CD4-positive, CD25-positive, alpha-beta regulatory T cell (primary cell): ENCODE data around the gene MRPS15. TPM values are rescaled to one million over a fixed set of nuclear protein-coding genes. Genes with fewer than 3 reads are reported as not detected.

ENCODE experiments used
- ATAC-seq, 2 donors: fragments of 150-1000 bp; cut with Tn5 transposase; one replicate each; pipeline ENCODE4 v1.10.0; 2021; ENCODE audit warnings: low read depth in 2 of 2, moderate number of reproducible peaks in 2 of 2, moderate library complexity in 1 of 2
- DNase-seq, 3 donors: peaks; one replicate each; pipeline versions ENCODE4 v3.0.0 to v3.0.0-alpha.2; 2012 to 2022; ENCODE audit warnings: mixed read lengths in 1 of 3
- H3K27ac ChIP-seq: one replicate; pipeline ENCODE4 v1.7.0; 2013; ENCODE audit warnings: mild to moderate bottlenecking, low read length; ENCODE audit not compliant: insufficient read depth, poor library complexity, severe bottlenecking
- H3K27me3 ChIP-seq: one replicate; pipeline ENCODE4 v1.7.0; 2013; ENCODE audit warnings: low read length; ENCODE audit not compliant: control insufficient read depth, insufficient read depth
- H3K36me3 ChIP-seq: one replicate; pipeline ENCODE4 v1.7.0; 2013; ENCODE audit warnings: mild to moderate bottlenecking, low read length, moderate library complexity; ENCODE audit not compliant: control insufficient read depth, insufficient read depth
- H3K4me1 ChIP-seq: 2 replicates; pipeline ENCODE4 v1.7.0; 2013; ENCODE audit warnings: mild to moderate bottlenecking, low read length; ENCODE audit not compliant: insufficient read depth, control insufficient read depth, poor library complexity, severe bottlenecking
- H3K4me3 ChIP-seq: one replicate; pipeline ENCODE4 v1.7.0; 2013; ENCODE audit warnings: low read depth, mild to moderate bottlenecking, low read length, moderate library complexity
- H3K9me3 ChIP-seq, 2 experiments: 1 replicate in 1 of 2; 2 replicates in 1 of 2; pipeline ENCODE4 v1.7.0; 2013; ENCODE audit warnings: low read length in 2 of 2, mild to moderate bottlenecking in 1 of 2, moderate library complexity in 1 of 2; ENCODE audit not compliant: control insufficient read depth in 2 of 2
- H3K27ac Mint-ChIP-seq, 3 donors: one replicate each; pipeline ENCODE4 v1.8.0; 2020 to 2022; ENCODE audit warnings: mild to moderate bottlenecking in 3 of 3, mixed read lengths in 3 of 3, moderate library complexity in 2 of 3
- H3K27me3 Mint-ChIP-seq: one replicate; pipeline ENCODE4 v1.8.0; 2022; ENCODE audit warnings: mild to moderate bottlenecking, mixed read lengths
- H3K36me3 Mint-ChIP-seq: one replicate; pipeline ENCODE4 v1.8.0; 2020; ENCODE audit warnings: mixed read lengths
- H3K4me1 Mint-ChIP-seq, 4 donors: one replicate each; pipeline ENCODE4 v1.8.0; 2020 to 2022; ENCODE audit warnings: mixed read lengths in 4 of 4, mild to moderate bottlenecking in 1 of 4
- H3K4me3 Mint-ChIP-seq, 4 donors: one replicate each; pipeline ENCODE4 v1.8.0; 2020 to 2022; ENCODE audit warnings: mild to moderate bottlenecking in 4 of 4, mixed read lengths in 4 of 4, moderate library complexity in 3 of 4
- H3K9me3 Mint-ChIP-seq, 7 donors: one replicate each; pipeline ENCODE4 v1.8.0; 2020 to 2022; ENCODE audit warnings: mixed read lengths in 7 of 7, mild to moderate bottlenecking in 3 of 7, moderate library complexity in 2 of 7
- polyA plus RNA-seq, 4 donors: library from polyadenylated mRNA; unstranded; fragments of 300-500 nt; fragmentation: Illumina TruSeq; gene quantifications; one replicate each; pipeline ENCODE4 v1.2.3, GENCODE V29; 2021
- total RNA-seq: library from RNA; stranded (reverse); gene quantifications from one replicate; pipeline ENCODE4 v1.2.3, GENCODE V29; 2022

MRPS15 gene
- total and polyA plus RNA-seq, 5 donors from 2014 or later = 36.7 to 97.2 (median 69.2) TPM

- Histone ChIP-seq H3K36me3 (no peaks in the 10 kb centered on the region), H3K27ac (no peak overlapping the region), H3K9me3 (no peaks in the 10 kb centered on the region), H3K4me1 (peaks cover 7% of the 10 kb centered on the region), H3K4me3 (no peak overlapping the region), H3K27me3 (no peaks in the 10 kb centered on the region)
- Mint-ChIP-seq H3K9me3 (peaks cover 0 to 4% (median 0%) of the 10 kb centered on the region in 7 donors), H3K4me3 (no peak overlapping the region), H3K27ac (peak overlapping the region in 1 of 3 donors; percentile 69), H3K36me3 (no peaks in the 10 kb centered on the region), H3K4me1 (peaks cover 0 to 15% (median 13%) of the 10 kb centered on the region in 4 donors), H3K27me3 (no peaks in the 10 kb centered on the region)
- ATAC-seq (no peak), DNase-seq (no peak)
Observed at GRCh38 chr1:36415661-36416326, 48.4 kb downstream of the MRPS15 start.

- Histone ChIP-seq H3K4me3 (no peak overlapping the region), H3K9me3 (no peaks in the 10 kb centered on the region), H3K4me1 (no peaks in the 10 kb centered on the region), H3K27ac (no peak overlapping the region), H3K27me3 (no peaks in the 10 kb centered on the region), H3K36me3 (no peaks in the 10 kb centered on the region)
- ATAC-seq (no peak), DNase-seq (no peak)
- Mint-ChIP-seq H3K9me3 (peaks cover 0 to 4% (median 0%) of the 10 kb centered on the region in 7 donors), H3K36me3 (no peaks in the 10 kb centered on the region), H3K4me1 (peaks cover 0 to 11% (median 8%) of the 10 kb centered on the region in 4 donors), H3K27me3 (no peaks in the 10 kb centered on the region), H3K4me3 (no peak overlapping the region), H3K27ac (no peak overlapping the region)
Observed at GRCh38 chr1:36414384-36414783, 49.8 kb downstream of the MRPS15 start.

- H3K4me1 ChIP-seq = no peaks in the 10 kb centered on the region
- Mint-ChIP-seq H3K4me1 (peaks cover 0 to 11% (median 6%) of the 10 kb centered on the region in 4 donors), H3K9me3 (peaks cover 0 to 4% (median 0%) of the 10 kb centered on the region in 7 donors), H3K4me3 (peak overlapping the region in 2 of 4 donors; percentile 5 to 61), H3K36me3 (no peaks in the 10 kb centered on the region), H3K27me3 (peaks cover 7% of the 10 kb centered on the region), H3K27ac (peak overlapping the region in 2 of 3 donors; percentile 27 to 80)
- no peaks in the 10 kb centered on the region for H3K9me3 ChIP-seq
- H3K27ac ChIP-seq = no peak overlapping the region
- no peak overlapping the region for H3K4me3 ChIP-seq
- no peaks in the 10 kb centered on the region for H3K36me3 ChIP-seq
- ATAC-seq (peak in 1 of 2 donors; percentile 46), DNase-seq (peak; percentile 20 to 86 (median 25))
- no peaks in the 10 kb centered on the region for H3K27me3 ChIP-seq
Observed at GRCh38 chr1:36411674-36412648, 52.2 kb downstream of the MRPS15 start.

DNA sequence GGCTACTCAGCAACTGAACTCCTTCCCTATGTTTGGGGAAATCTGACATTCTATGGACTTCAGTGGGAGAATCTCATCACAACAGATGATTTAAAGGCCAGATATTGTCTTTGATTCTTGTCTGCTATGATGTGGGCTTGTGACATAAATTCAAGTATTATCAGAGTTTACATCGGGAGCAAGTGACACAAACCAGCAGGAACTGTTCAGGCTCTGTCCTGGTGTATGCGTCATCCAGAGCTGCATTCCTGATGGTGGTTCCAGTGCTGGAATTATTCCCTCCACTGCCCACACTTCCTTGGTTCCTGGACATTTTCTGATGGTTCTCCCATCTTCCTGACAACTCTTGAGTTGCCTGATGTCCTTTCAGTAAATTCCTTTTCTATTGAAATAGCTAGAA is 55.7 kb downstream of the MRPS15 start:
- no peak for DNase-seq
- peaks cover 0 to 4% (median 0%) of the 10 kb centered on the region in 7 donors for H3K9me3 Mint-ChIP-seq
- Histone ChIP-seq H3K4me1 (no peaks in the 10 kb centered on the region), H3K27me3 (no peaks in the 10 kb centered on the region), H3K4me3 (no peak overlapping the region), H3K36me3 (no peaks in the 10 kb centered on the region), H3K9me3 (no peaks in the 10 kb centered on the region), H3K27ac (no peak overlapping the region)
- no peak overlapping the region for H3K4me3 Mint-ChIP-seq
- ATAC-seq = no peak
- H3K27me3 Mint-ChIP-seq = peaks cover 12% of the 10 kb centered on the region
- H3K27ac Mint-ChIP-seq = no peak overlapping the region
- peaks cover 3 to 11% (median 6%) of the 10 kb centered on the region in 4 donors for H3K4me1 Mint-ChIP-seq
- H3K36me3 Mint-ChIP-seq = no peaks in the 10 kb centered on the region

DNA sequence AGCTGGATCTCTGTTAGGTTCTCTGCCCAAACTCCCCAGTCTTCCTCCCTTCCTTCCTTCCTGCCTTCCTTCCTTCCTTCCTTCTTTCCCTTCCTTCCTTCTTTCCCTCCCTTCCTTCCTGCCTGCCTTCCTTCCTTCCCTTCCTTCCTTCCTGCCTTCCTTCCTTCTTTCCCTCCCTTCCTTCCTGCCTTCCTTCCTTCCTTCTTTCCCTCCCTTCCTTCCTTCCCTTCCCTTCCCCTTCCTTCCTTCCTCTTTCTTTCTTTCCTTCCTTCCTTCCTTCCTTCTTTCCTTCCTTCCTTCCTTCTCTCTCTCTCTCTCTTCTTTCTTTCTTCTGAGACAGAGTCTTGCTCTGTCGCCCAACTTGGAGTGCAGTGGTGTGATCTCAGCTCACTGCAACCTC is 57.7 kb downstream of the MRPS15 start:
- H3K9me3 Mint-ChIP-seq = peaks cover 0 to 2% (median 0%) of the 10 kb centered on the region in 7 donors
- DNase-seq (no peak), ATAC-seq (no peak)
- Histone ChIP-seq H3K4me1 (no peaks in the 10 kb centered on the region), H3K36me3 (no peaks in the 10 kb centered on the region), H3K27me3 (no peaks in the 10 kb centered on the region), H3K9me3 (no peaks in the 10 kb centered on the region), H3K4me3 (no peak overlapping the region), H3K27ac (no peak overlapping the region)
- H3K36me3 Mint-ChIP-seq = no peaks in the 10 kb centered on the region
- H3K27ac Mint-ChIP-seq = peak overlapping the region in 1 of 3 donors; percentile 92
- peaks cover 12% of the 10 kb centered on the region for H3K27me3 Mint-ChIP-seq
- peaks cover 0 to 3% (median 2%) of the 10 kb centered on the region in 4 donors for H3K4me1 Mint-ChIP-seq
- H3K4me3 Mint-ChIP-seq = no peak overlapping the region

Other genes with a start within 250 kb of the MRPS15 start
- 84.4 TPM for gene THRAP3, start 239.9 kb downstream of the MRPS15 start, total RNA-seq
- gene THRAP3, start 239.9 kb downstream of the MRPS15 start, polyA plus RNA-seq = 10 to 100 TPM; 62.5 to 73.7 (median 68.2) TPM
- gene SH3D21, start 158.0 kb downstream of the MRPS15 start, total RNA-seq = 3.2 TPM
- gene SH3D21, start 158.0 kb downstream of the MRPS15 start, polyA plus RNA-seq = under 1 TPM; 0.26 to 0.42 (median 0.33) TPM
- gene EVA1B, start 140.7 kb downstream of the MRPS15 start, total RNA-seq = 12.7 TPM
- 10 to 100 TPM in 3 of 4 donors, 1 to 10 TPM in 1; 8.7 to 18.0 (median 12.9) TPM for gene EVA1B, start 140.7 kb downstream of the MRPS15 start, polyA plus RNA-seq
- gene STK40, start 78.5 kb downstream of the MRPS15 start, total RNA-seq = 30.1 TPM
- gene STK40, start 78.5 kb downstream of the MRPS15 start, polyA plus RNA-seq = 10 to 100 TPM; 27.1 to 36.4 (median 30.3) TPM
- 33.8 TPM for gene LSM10, start 66.5 kb downstream of the MRPS15 start, total RNA-seq
- 100 to 1,000 TPM; 142 to 153 (median 145) TPM for gene LSM10, start 66.5 kb downstream of the MRPS15 start, polyA plus RNA-seq
- gene OSCP1, start 13.9 kb downstream of the MRPS15 start, total RNA-seq = not detected
- gene OSCP1, start 13.9 kb downstream of the MRPS15 start, polyA plus RNA-seq = 1 to 10 TPM in 2 of 4 donors, under 1 TPM in 2; 0.35 to 1.8 (median 0.73) TPM
- gene CSF3R, start 18.5 kb upstream of the MRPS15 start, total RNA-seq = 3.6 TPM
- under 1 TPM in 3 of 4 donors, not detected in 1; 0.10 to 0.33 (median 0.13) TPM for gene CSF3R, start 18.5 kb upstream of the MRPS15 start, polyA plus RNA-seq